Parathyroid adenoma (tissue), 2 donors: ENCODE data around the gene CCBE1.

ENCODE experiments used
- H2AFZ ChIP-seq: fragments of 300-600 bp; sonication (generic); one replicate; pipeline ENCODE4 v1.7.0; 2017; ENCODE audit warnings: antibody characterized with exemption, mild to moderate bottlenecking
- H3K27ac ChIP-seq: fragments of 300-600 bp; sonication (generic); one replicate; pipeline ENCODE4 v1.7.0; 2017
- H3K27me3 ChIP-seq: fragments of 300-600 bp; sonication (generic); one replicate; pipeline ENCODE4 v1.7.0; 2017; ENCODE audit warnings: low read length; ENCODE audit not compliant: control insufficient read depth, insufficient read depth
- H3K36me3 ChIP-seq: fragments of 300-600 bp; sonication (generic); one replicate; pipeline ENCODE4 v1.7.0; 2017; ENCODE audit warnings: low read length; ENCODE audit not compliant: control insufficient read depth, insufficient read depth
- H3K4me1 ChIP-seq: fragments of 300-600 bp; sonication (generic); one replicate; pipeline ENCODE4 v1.7.0; 2017; ENCODE audit warnings: control low read depth
- H3K4me2 ChIP-seq: fragments of 300-600 bp; sonication (generic); one replicate; pipeline ENCODE4 v1.7.0; 2017; ENCODE audit warnings: low read length
- H3K4me3 ChIP-seq: fragments of 300-600 bp; sonication (generic); one replicate; pipeline ENCODE4 v1.7.0; 2017; ENCODE audit warnings: low read depth, low read length
- H3K79me2 ChIP-seq: fragments of 300-600 bp; sonication (generic); one replicate; pipeline ENCODE4 v1.7.0; 2017; ENCODE audit warnings: control low read depth
- H3K9ac ChIP-seq: fragments of 300-600 bp; sonication (generic); one replicate; pipeline ENCODE4 v1.7.0; 2017; ENCODE audit warnings: mild to moderate bottlenecking
- H3K9me3 ChIP-seq: fragments of 300-600 bp; sonication (generic); one replicate; pipeline ENCODE4 v1.7.0; 2017; ENCODE audit warnings: low read length; ENCODE audit not compliant: control insufficient read depth
- TF ChIP-seq, protein P1 (sequence below): fragments of 300-600 bp; sonication (generic); IDR thresholded peaks from one replicate; pipeline ENCODE4 v1.7.0; 2017; ENCODE audit warnings: antibody characterized with exemption, mild to moderate bottlenecking
- donor health status: primary hyperparathyroidism.

Gene CCBE1

DNA sequence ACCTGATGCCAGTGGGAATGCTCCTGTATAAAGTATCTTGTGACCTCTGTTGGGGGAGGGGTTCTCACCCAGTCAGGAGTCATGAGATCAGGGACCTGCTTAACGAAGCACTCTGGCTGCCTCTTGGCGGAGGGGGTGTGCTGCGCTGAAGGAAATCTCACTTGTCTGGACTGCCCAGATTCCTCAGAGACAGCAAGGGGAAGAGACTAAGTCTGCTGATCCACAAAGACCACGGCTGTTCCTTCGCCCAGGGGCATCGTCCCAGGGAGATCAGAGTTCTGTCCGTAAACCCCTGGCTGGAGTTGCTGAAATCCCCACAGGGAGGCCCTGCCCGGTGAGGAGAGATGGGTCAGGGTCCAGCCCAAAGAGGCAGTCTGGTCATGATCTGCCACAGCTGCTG lies 168.4 kb downstream of the CCBE1 start:
- H3K4me2 ChIP-seq, result no peak overlapping the region
- no peaks in the 10 kb centered on the region for H3K36me3 ChIP-seq
- no peaks in the 10 kb centered on the region for H3K9me3 ChIP-seq
- H3K9ac ChIP-seq, result no peak overlapping the region
- H3K27ac ChIP-seq, result no peak overlapping the region
- H2AFZ ChIP-seq, result no peak overlapping the region
- no peaks in the 10 kb centered on the region for H3K27me3 ChIP-seq
- TF ChIP-seq, protein P1, sequence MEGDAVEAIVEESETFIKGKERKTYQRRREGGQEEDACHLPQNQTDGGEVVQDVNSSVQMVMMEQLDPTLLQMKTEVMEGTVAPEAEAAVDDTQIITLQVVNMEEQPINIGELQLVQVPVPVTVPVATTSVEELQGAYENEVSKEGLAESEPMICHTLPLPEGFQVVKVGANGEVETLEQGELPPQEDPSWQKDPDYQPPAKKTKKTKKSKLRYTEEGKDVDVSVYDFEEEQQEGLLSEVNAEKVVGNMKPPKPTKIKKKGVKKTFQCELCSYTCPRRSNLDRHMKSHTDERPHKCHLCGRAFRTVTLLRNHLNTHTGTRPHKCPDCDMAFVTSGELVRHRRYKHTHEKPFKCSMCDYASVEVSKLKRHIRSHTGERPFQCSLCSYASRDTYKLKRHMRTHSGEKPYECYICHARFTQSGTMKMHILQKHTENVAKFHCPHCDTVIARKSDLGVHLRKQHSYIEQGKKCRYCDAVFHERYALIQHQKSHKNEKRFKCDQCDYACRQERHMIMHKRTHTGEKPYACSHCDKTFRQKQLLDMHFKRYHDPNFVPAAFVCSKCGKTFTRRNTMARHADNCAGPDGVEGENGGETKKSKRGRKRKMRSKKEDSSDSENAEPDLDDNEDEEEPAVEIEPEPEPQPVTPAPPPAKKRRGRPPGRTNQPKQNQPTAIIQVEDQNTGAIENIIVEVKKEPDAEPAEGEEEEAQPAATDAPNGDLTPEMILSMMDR, result no peak
- peaks cover 2% of the 10 kb centered on the region for H3K4me1 ChIP-seq
- no peak overlapping the region for H3K4me3 ChIP-seq
- no peaks in the 10 kb centered on the region for H3K79me2 ChIP-seq

GRCh38 chr18:59520562-59521355 lies 176.5 kb downstream of the CCBE1 start:
- no peaks in the 10 kb centered on the region for H3K79me2 ChIP-seq
- H2AFZ ChIP-seq, result peak overlapping the region; percentile 50
- H3K4me3 ChIP-seq, result peak overlapping the region; percentile 10
- TF ChIP-seq, protein P1, result no peak
- H3K36me3 ChIP-seq, result no peaks in the 10 kb centered on the region
- H3K9ac ChIP-seq, result no peak overlapping the region
- H3K27ac ChIP-seq, result peak overlapping the region; percentile 43
- H3K27me3 ChIP-seq, result no peaks in the 10 kb centered on the region
- H3K4me2 ChIP-seq, result peak overlapping the region; percentile 43
- no peaks in the 10 kb centered on the region for H3K9me3 ChIP-seq
- H3K4me1 ChIP-seq, result peaks cover 14% of the 10 kb centered on the region

DNA sequence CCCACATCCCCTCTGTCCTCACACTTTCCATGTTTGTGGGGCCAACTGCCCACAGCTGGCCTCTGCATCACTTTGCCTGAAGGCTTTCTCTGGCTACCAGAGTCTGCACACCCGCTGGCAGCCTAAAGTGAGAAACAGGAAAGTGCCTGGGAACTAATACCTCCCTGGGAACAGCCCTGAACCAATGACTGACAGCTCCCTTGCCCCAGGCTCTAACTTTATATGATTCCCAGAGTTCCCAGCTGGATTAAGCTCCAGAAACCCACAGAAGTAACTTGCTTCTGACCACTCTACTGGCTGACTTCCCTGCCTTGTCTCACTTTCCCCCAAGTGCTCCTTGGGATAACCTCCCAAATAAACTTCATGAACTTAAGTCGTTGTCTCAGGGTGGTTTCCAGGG lies 178.5 kb downstream of the CCBE1 start:
- Histone ChIP-seq H3K9me3 (no peaks in the 10 kb centered on the region), H3K4me1 (peaks cover 16% of the 10 kb centered on the region), H3K27ac (no peak overlapping the region), H2AFZ (no peak overlapping the region), H3K9ac (no peak overlapping the region), H3K4me3 (no peak overlapping the region), H3K4me2 (no peak overlapping the region), H3K36me3 (no peaks in the 10 kb centered on the region), H3K27me3 (no peaks in the 10 kb centered on the region), H3K79me2 (no peaks in the 10 kb centered on the region)
- TF ChIP-seq, protein P1, result no peak

- Histone ChIP-seq H2AFZ (no peak overlapping the region), H3K27ac (no peak overlapping the region), H3K4me1 (peaks cover 16% of the 10 kb centered on the region), H3K4me2 (no peak overlapping the region), H3K4me3 (no peak overlapping the region), H3K79me2 (no peaks in the 10 kb centered on the region), H3K27me3 (no peaks in the 10 kb centered on the region), H3K9me3 (no peaks in the 10 kb centered on the region), H3K9ac (no peak overlapping the region), H3K36me3 (no peaks in the 10 kb centered on the region)
- TF ChIP-seq, protein P1, result no peak
Measured at GRCh38 chr18:59517446-59518165, 179.6 kb downstream of the CCBE1 start.
